GM18867 (cell line): ENCODE measurements around the gene ADGRA1.

Experiments used
- ATAC-seq: cut with Tn5 transposase; IDR thresholded peaks from one replicate; pipeline ENCODE4 v1.9.1; 2021; ENCODE audit warnings: mild to moderate bottlenecking, moderate library complexity; ENCODE audit not compliant: unreplicated experiment

Gene ADGRA1

GRCh38 chr10:133055470-133055869 is 32.3 kb upstream of the ADGRA1 start:
- ATAC-seq: no peak

- no peak for ATAC-seq
These were observed 31.7 kb upstream of the ADGRA1 start for GRCh38 chr10:133056001-133056400.

- no peak for ATAC-seq
These were observed 31.0 kb upstream of the ADGRA1 start for GRCh38 chr10:133056651-133057178.

GRCh38 chr10:133058331-133059092 is 29.2 kb upstream of the ADGRA1 start:
- no peak for ATAC-seq

GRCh38 chr10:133059093-133059470 is 28.6 kb upstream of the ADGRA1 start:
- no peak for ATAC-seq

- ATAC-seq: no peak
These were observed 28.2 kb upstream of the ADGRA1 start for GRCh38 chr10:133059571-133059970.

GRCh38 chr10:133060022-133060421 is 27.7 kb upstream of the ADGRA1 start:
- no peak for ATAC-seq

- ATAC-seq: no peak
These were observed 27.3 kb upstream of the ADGRA1 start for GRCh38 chr10:133060466-133060865.

GRCh38 chr10:133060881-133061280 is 26.8 kb upstream of the ADGRA1 start:
- ATAC-seq: no peak

- no peak for ATAC-seq
These were observed 26.3 kb upstream of the ADGRA1 start for GRCh38 chr10:133061296-133062038.

GRCh38 chr10:133062085-133062484 is 25.6 kb upstream of the ADGRA1 start:
- ATAC-seq: no peak

GRCh38 chr10:133062635-133063034 is 25.1 kb upstream of the ADGRA1 start:
- no peak for ATAC-seq

GRCh38 chr10:133067149-133068105 is 20.3 kb upstream of the ADGRA1 start:
- ATAC-seq: no peak

GRCh38 chr10:133068111-133069032 is 19.4 kb upstream of the ADGRA1 start:
- ATAC-seq: no peak

- no peak for ATAC-seq
These were observed 18.6 kb upstream of the ADGRA1 start for GRCh38 chr10:133069033-133069525.

- ATAC-seq: no peak
These were observed 17.3 kb upstream of the ADGRA1 start for GRCh38 chr10:133070405-133070804.

GRCh38 chr10:133070810-133071209 is 16.9 kb upstream of the ADGRA1 start:
- no peak for ATAC-seq

GRCh38 chr10:133071733-133072132 is 16.0 kb upstream of the ADGRA1 start:
- no peak for ATAC-seq

GRCh38 chr10:133072196-133072595 is 15.5 kb upstream of the ADGRA1 start:
- no peak for ATAC-seq
